ENCODE measurements around the gene NCLN. TPM values are rescaled to one million over a fixed set of nuclear protein-coding genes. Genes with fewer than 3 reads are reported as not detected.
"Not testable (repeated sequence)": the region's sequence is repeated elsewhere in the genome, so short reads cannot be mapped to it uniquely, and the experiment has no call there.

NCLN gene
- total and polyA plus RNA-seq, 8 donors: 29.1 to 121 (median 39.1) TPM

DNA sequence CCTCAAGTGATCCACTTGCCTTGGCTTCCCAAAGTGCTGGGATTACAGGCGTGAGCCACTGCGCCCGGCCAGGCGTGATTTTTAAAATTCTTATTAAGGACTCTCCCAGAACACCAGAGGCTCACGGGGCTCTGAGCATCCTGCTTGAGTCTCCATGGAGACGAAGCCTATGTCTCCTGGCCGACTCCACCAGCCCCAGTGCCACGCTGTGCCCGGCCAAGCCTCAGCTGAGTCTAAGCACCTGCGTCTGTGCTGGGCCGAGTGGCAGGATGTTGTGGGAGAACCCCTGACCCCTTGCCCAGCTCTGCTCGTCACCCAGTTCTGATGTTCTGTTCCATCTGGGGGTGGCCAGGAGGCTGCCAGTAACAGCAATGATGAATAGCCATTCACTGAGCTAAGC lies 34.8 kb downstream of the NCLN start:
- intact Hi-C loops (cut with DNase I): no loop called here
- peaks cover 0 to 4% of the 10 kb centered on the region in 2 donors for H3K4me1 ChIP-seq
- TF ChIP-seq CTCF (IDR thresholded peaks at IDR 0.05): no peak
- H3K27me3 ChIP-seq: peaks cover 15 to 49% of the 10 kb centered on the region in 2 donors
- ATAC-seq (no peak), DNase-seq (no peak)
- no peak overlapping the region for H3K27ac ChIP-seq
- no peaks in the 10 kb centered on the region for H3K36me3 ChIP-seq
- H3K4me3 ChIP-seq: no peak overlapping the region
- H3K9me3 ChIP-seq: no peaks in the 10 kb centered on the region

- H3K4me1 ChIP-seq; H3K27ac ChIP-seq; H3K9me3 ChIP-seq; ATAC-seq; intact Hi-C loops (cut with DNase I); DNase-seq; H3K36me3 ChIP-seq; H3K4me3 ChIP-seq: not testable (repeated sequence)
- H3K27me3 ChIP-seq: peaks cover 20 to 58% of the 10 kb centered on the region in 2 donors
Measured at GRCh38 chr19:3221576-3221975, 35.8 kb downstream of the NCLN start.

GRCh38 chr19:3222709-3223108 lies 37.0 kb downstream of the NCLN start:
- Histone ChIP-seq H3K27me3 (peaks cover 20 to 69% of the 10 kb centered on the region in 2 donors), H3K9me3 (no peaks in the 10 kb centered on the region), H3K4me3 (no peak overlapping the region), H3K4me1 (peaks cover 0 to 4% of the 10 kb centered on the region in 2 donors), H3K27ac (no peak overlapping the region), H3K36me3 (no peaks in the 10 kb centered on the region)
- ATAC-seq (no peak), DNase-seq (no peak)
- intact Hi-C loops (cut with DNase I): no loop called here
- no peak for TF ChIP-seq CTCF (IDR thresholded peaks at IDR 0.05)

DNA sequence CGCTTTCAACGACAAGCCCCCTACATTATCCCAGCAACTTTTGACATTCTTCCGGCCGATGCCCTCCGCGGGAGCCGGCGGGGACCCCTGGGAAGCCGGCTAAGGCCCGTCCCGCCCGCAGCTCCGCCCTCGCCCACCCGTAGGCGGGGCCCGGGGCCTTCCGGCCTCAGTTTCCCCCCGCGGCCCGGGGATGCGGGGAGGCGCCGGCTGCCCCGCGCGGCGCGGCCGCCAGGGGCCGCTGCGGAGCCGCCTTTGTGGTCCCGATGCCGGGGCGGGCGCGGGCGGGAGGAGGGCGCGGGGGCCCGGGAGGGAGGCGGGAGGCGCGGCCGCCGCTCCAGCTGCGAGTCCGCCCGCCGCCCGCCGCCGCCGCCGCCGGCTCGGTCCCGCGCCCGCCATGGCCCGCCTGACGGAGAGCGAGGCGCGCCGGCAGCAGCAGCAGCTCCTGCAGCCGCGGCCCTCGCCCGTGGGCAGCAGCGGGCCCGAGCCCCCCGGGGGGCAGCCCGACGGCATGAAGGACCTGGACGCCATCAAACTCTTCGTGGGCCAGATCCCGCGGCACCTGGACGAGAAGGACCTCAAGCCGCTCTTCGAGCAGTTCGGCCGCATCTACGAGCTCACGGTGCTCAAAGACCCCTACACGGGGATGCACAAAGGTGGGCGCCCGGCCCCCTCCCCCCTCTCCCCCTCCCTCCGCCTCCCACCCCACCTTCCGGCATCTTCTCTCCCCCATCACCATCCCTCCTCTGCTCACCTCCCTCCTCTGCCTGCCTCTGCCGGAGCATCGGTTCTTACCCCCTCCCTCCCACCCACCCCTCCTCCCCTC lies 38.8 kb downstream of the NCLN start, which contains the start of gene CELF5:
CELF5 (plus strand) TSS at position 316 of the 823 bp plus-strand sequence; CDS start at position 395, 79 bp downstream.
- DNase-seq: peak in 3 of 4 donors; percentile 25 to 89 (median 46)
- H3K36me3 ChIP-seq: no peaks in the 10 kb centered on the region
- peak; percentile 87 for ATAC-seq
- no peak within 1 kb of the TSS for H3K4me3 ChIP-seq
- no peak within 1 kb of the TSS for H3K27ac ChIP-seq
- peaks cover 31 to 88% of the 10 kb centered on the region in 2 donors for H3K27me3 ChIP-seq
- TF ChIP-seq CTCF (IDR thresholded peaks at IDR 0.05): peak; percentile 52 to 57
- intact Hi-C loops (cut with DNase I): no loop called here
- no peaks in the 10 kb centered on the region for H3K9me3 ChIP-seq
- peaks cover 0 to 4% of the 10 kb centered on the region in 2 donors for H3K4me1 ChIP-seq

GRCh38 chr19:3225169-3225485 lies 39.4 kb downstream of the NCLN start:
- ATAC-seq: no peak
- no peak overlapping the region for H3K27ac ChIP-seq
- peaks cover 0 to 4% of the 10 kb centered on the region in 2 donors for H3K4me1 ChIP-seq
- no peak for TF ChIP-seq CTCF (IDR thresholded peaks at IDR 0.05)
- peaks cover 34 to 93% of the 10 kb centered on the region in 2 donors for H3K27me3 ChIP-seq
- no peak for DNase-seq
- H3K4me3 ChIP-seq: no peak overlapping the region
- intact Hi-C loops (cut with DNase I): no loop called here
- H3K9me3 ChIP-seq: no peaks in the 10 kb centered on the region
- no peaks in the 10 kb centered on the region for H3K36me3 ChIP-seq
